ENCODE results near the gene SVOP. TPM values are rescaled to one million over a fixed set of nuclear protein-coding genes. Genes with fewer than 3 reads are reported as not detected.

SVOP gene
- total and polyA plus RNA-seq, 5 donors from 2014 or later = not detected

DNA sequence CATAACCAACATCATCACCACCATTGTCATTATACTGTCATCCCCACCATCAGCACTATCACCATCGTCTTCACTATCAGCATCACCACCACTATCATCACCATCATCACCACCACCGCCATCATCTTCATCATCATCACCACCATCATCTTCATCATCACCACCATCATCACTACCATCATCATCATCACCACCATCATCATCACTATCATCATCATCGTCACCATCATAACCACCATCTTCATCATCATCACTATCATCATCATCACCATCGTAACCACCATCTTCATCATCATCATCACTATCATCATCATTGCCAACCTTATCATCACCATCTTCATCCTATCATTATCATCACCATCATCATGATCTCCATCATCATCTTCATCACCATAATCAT, 39.0 kb downstream of the SVOP start:
- Mint-ChIP-seq H3K4me1 (no peaks in the 10 kb centered on the region), H3K4me3 (no peak overlapping the region), H3K9me3 (peaks cover 0 to 4% (median 0%) of the 10 kb centered on the region in 7 donors), H3K27ac (no peak overlapping the region), H3K27me3 (no peaks in the 10 kb centered on the region), H3K36me3 (no peaks in the 10 kb centered on the region)
- Histone ChIP-seq H3K27ac (ENCODE audit: insufficient read depth, low read length, poor library complexity, severe bottlenecking) (no peak overlapping the region), H3K4me1 (ENCODE audit: control insufficient read depth, insufficient read depth, low read length, poor library complexity, severe bottlenecking) (no peaks in the 10 kb centered on the region), H3K27me3 (ENCODE audit: control insufficient read depth, insufficient read depth, low read length) (no peaks in the 10 kb centered on the region), H3K36me3 (ENCODE audit: control insufficient read depth, insufficient read depth, low read length) (no peaks in the 10 kb centered on the region), H3K4me3 (ENCODE audit: low read depth, low read length) (no peak overlapping the region), H3K9me3 (ENCODE audit: control insufficient read depth in 2 of 2, low read length in 2 of 2) (no peaks in the 10 kb centered on the region)
- DNase-seq = no peak
- ATAC-seq (ENCODE audit: low read depth in 2 of 2) = no peak

DNA sequence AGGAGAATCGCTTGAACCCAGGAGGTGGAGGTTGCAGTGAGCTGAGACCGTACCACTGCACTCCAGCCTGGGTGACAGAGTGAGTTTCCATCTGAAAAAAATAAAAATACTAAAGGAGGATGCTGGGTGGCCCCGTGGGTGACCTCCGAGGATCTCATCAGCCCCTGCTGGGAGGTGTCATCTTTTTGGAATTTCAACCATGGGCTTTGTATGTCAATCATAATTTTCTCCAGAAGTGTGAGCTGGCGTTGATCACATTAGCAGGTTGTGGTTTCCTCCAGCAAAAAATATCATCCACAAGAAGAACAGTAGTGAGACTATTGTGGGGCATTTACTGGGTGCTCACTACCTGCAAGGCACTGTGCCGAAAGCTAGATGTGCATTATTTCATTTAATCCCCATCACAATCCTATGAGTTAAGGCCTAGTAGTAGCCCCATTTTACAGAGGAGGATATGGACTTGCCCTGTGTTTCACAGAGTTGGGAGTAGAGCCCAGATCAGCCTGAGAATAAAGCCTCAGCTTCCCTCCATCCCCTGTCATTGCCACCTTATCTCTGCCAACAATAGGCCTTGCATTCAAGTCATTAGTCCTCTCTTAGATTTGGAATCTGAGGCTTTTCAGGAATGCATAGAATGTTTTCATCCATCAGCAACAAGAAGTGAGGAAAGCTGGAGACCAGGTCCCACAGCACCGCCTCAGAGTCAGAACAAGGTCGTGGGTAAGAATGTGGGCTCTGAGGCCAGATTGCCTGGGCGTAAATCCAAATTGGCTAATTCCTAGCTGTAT, 39.8 kb downstream of the SVOP start:
- ATAC-seq (ENCODE audit: low read depth in 2 of 2) (no peak), DNase-seq (no peak)
- Histone ChIP-seq H3K27me3 (ENCODE audit: control insufficient read depth, insufficient read depth, low read length) (peaks cover 1% of the 10 kb centered on the region), H3K9me3 (ENCODE audit: control insufficient read depth in 2 of 2, low read length in 2 of 2) (no peaks in the 10 kb centered on the region), H3K36me3 (ENCODE audit: control insufficient read depth, insufficient read depth, low read length) (no peaks in the 10 kb centered on the region), H3K4me3 (ENCODE audit: low read depth, low read length) (no peak overlapping the region), H3K27ac (ENCODE audit: insufficient read depth, low read length, poor library complexity, severe bottlenecking) (no peak overlapping the region), H3K4me1 (ENCODE audit: control insufficient read depth, insufficient read depth, low read length, poor library complexity, severe bottlenecking) (no peaks in the 10 kb centered on the region)
- Mint-ChIP-seq H3K27ac (no peak overlapping the region), H3K27me3 (no peaks in the 10 kb centered on the region), H3K9me3 (peaks cover 0 to 4% (median 0%) of the 10 kb centered on the region in 7 donors), H3K4me3 (no peak overlapping the region), H3K36me3 (no peaks in the 10 kb centered on the region), H3K4me1 (no peaks in the 10 kb centered on the region)

DNA sequence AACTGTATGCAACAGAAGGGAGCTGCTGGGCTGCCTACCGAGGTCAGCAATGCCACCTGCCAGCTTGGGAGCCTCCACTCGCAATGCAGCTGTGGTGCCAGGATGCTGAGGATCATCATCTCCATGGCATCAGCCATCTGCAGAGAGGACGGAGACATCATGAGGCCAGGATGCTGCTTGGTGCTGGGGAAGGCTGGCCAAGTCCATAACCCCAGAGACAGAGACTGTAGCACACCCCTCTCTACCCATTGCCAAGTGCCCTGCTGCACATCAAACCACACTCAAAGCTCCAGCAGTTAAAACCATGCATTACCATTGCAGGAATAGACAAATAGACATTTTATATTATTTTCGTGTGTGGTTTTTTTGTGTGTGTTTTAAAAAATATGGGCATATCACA, 43.5 kb downstream of the SVOP start:
- ATAC-seq (ENCODE audit: low read depth in 2 of 2) (no peak), DNase-seq (no peak)
- Histone ChIP-seq H3K4me1 (ENCODE audit: control insufficient read depth, insufficient read depth, low read length, poor library complexity, severe bottlenecking) (no peaks in the 10 kb centered on the region), H3K27ac (ENCODE audit: insufficient read depth, low read length, poor library complexity, severe bottlenecking) (no peak overlapping the region), H3K4me3 (ENCODE audit: low read depth, low read length) (no peak overlapping the region), H3K36me3 (ENCODE audit: control insufficient read depth, insufficient read depth, low read length) (no peaks in the 10 kb centered on the region), H3K27me3 (ENCODE audit: control insufficient read depth, insufficient read depth, low read length) (peaks cover 4% of the 10 kb centered on the region), H3K9me3 (ENCODE audit: control insufficient read depth in 2 of 2, low read length in 2 of 2) (no peaks in the 10 kb centered on the region)
- Mint-ChIP-seq H3K36me3 (no peaks in the 10 kb centered on the region), H3K27me3 (peaks cover 4% of the 10 kb centered on the region), H3K9me3 (no peaks in the 10 kb centered on the region), H3K4me3 (no peak overlapping the region), H3K27ac (no peak overlapping the region), H3K4me1 (no peaks in the 10 kb centered on the region)

DNA sequence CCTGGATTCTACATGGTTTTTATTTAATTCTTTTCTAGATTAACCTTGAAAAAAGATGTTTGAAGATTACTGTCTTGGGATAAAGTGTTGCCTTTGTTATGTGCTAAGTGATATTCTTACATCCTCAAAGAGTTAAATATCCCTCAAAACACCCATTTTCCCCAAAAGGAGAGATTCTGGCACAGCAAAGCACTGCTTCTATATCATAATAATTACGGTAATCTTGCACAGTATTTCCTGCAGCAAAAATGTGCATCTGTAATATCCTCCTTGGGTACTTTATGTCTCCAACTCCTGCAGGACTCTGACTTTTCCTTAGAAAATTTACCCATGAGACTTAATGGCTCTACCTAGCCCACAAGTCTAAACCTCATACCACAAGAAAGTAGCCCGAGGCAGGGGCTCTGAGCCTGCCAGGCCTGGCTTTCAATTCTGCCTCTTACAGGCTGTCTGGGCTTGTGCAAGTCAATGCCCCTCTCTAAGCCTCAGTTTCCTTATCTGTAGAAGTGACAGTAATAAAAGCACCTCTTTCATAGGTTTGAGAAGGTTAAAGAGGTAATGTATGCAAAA, 45.8 kb downstream of the SVOP start:
- Mint-ChIP-seq H3K4me3 (no peak overlapping the region), H3K9me3 (peaks cover 0 to 1% (median 0%) of the 10 kb centered on the region in 7 donors), H3K27me3 (peaks cover 9% of the 10 kb centered on the region), H3K36me3 (no peaks in the 10 kb centered on the region), H3K4me1 (no peaks in the 10 kb centered on the region), H3K27ac (no peak overlapping the region)
- H3K36me3 ChIP-seq (ENCODE audit: control insufficient read depth, insufficient read depth, low read length) = no peaks in the 10 kb centered on the region
- no peak for ATAC-seq (ENCODE audit: low read depth in 2 of 2)
- no peak overlapping the region for H3K4me3 ChIP-seq (ENCODE audit: low read depth, low read length)
- no peaks in the 10 kb centered on the region for H3K9me3 ChIP-seq (ENCODE audit: control insufficient read depth in 2 of 2, low read length in 2 of 2)
- peaks cover 4% of the 10 kb centered on the region for H3K27me3 ChIP-seq (ENCODE audit: control insufficient read depth, insufficient read depth, low read length)
- H3K4me1 ChIP-seq (ENCODE audit: control insufficient read depth, insufficient read depth, low read length, poor library complexity, severe bottlenecking) = no peaks in the 10 kb centered on the region
- DNase-seq = no peak
- H3K27ac ChIP-seq (ENCODE audit: insufficient read depth, low read length, poor library complexity, severe bottlenecking) = no peak overlapping the region

DNA sequence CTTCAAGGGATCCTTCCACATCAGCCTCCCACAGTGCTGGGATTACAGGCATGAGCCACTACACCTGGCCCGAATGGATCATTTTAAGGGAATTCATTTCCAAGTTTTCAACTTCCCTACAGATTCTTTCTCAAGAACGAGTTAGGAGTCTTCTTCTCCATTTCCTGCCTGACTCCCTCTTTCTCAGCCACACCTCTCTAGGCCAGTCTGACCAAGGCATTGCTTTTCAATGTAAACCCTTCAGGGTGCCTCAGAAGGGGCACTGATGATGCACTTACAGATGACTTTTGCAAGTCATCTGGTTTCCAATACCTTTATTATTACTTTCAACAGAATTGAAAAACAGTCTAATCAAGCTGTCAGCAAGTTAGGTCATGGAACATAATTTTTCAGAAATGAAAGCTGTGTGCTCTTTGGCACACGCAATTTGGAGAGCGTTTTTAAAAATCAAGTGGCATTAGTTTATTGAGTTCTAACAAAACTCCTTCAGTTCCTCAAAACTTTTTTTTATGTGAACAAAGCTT, 47.2 kb downstream of the SVOP start:
- no peaks in the 10 kb centered on the region for H3K4me1 Mint-ChIP-seq
- Histone ChIP-seq H3K36me3 (ENCODE audit: control insufficient read depth, insufficient read depth, low read length) (no peaks in the 10 kb centered on the region), H3K27ac (ENCODE audit: insufficient read depth, low read length, poor library complexity, severe bottlenecking) (no peak overlapping the region), H3K4me3 (ENCODE audit: low read depth, low read length) (no peak overlapping the region), H3K9me3 (ENCODE audit: control insufficient read depth in 2 of 2, low read length in 2 of 2) (no peaks in the 10 kb centered on the region), H3K4me1 (ENCODE audit: control insufficient read depth, insufficient read depth, low read length, poor library complexity, severe bottlenecking) (no peaks in the 10 kb centered on the region), H3K27me3 (ENCODE audit: control insufficient read depth, insufficient read depth, low read length) (peaks cover 4% of the 10 kb centered on the region)
- DNase-seq = no peak
- no peaks in the 10 kb centered on the region for H3K36me3 Mint-ChIP-seq
- peaks cover 9% of the 10 kb centered on the region for H3K27me3 Mint-ChIP-seq
- peaks cover 0 to 1% (median 0%) of the 10 kb centered on the region in 7 donors for H3K9me3 Mint-ChIP-seq
- no peak overlapping the region for H3K4me3 Mint-ChIP-seq
- no peak overlapping the region for H3K27ac Mint-ChIP-seq
- ATAC-seq (ENCODE audit: low read depth in 2 of 2) = no peak

DNA sequence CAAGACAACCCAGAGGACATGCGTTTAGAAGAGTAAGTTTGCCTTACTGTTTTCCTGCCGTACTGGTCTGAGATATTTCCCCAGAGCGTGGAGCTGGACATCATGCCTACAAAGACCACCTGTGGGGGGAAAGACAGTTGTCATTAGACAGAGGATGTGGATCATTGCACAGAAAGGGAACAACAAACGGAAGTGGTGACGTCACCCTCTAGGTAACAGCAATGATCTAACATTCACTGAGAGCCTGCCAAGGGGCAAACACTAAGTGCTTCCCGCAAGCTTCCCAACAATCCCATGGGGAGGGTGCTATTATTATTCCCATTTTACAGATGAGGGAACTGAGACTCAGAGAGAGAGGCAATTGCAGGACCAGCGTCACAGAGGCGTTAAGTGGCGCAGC, 48.5 kb downstream of the SVOP start:
- H3K4me1 Mint-ChIP-seq = no peaks in the 10 kb centered on the region
- no peaks in the 10 kb centered on the region for H3K9me3 ChIP-seq (ENCODE audit: control insufficient read depth in 2 of 2, low read length in 2 of 2)
- no peaks in the 10 kb centered on the region for H3K4me1 ChIP-seq (ENCODE audit: control insufficient read depth, insufficient read depth, low read length, poor library complexity, severe bottlenecking)
- no peaks in the 10 kb centered on the region for H3K36me3 ChIP-seq (ENCODE audit: control insufficient read depth, insufficient read depth, low read length)
- H3K4me3 ChIP-seq (ENCODE audit: low read depth, low read length) = no peak overlapping the region
- H3K27me3 Mint-ChIP-seq = peaks cover 14% of the 10 kb centered on the region
- H3K27ac Mint-ChIP-seq = no peak overlapping the region
- no peaks in the 10 kb centered on the region for H3K36me3 Mint-ChIP-seq
- ATAC-seq (ENCODE audit: low read depth in 2 of 2) (no peak), DNase-seq (no peak)
- H3K27me3 ChIP-seq (ENCODE audit: control insufficient read depth, insufficient read depth, low read length) = peaks cover 4% of the 10 kb centered on the region
- no peak overlapping the region for H3K27ac ChIP-seq (ENCODE audit: insufficient read depth, low read length, poor library complexity, severe bottlenecking)
- no peak overlapping the region for H3K4me3 Mint-ChIP-seq
- peaks cover 0 to 1% (median 0%) of the 10 kb centered on the region in 7 donors for H3K9me3 Mint-ChIP-seq

DNA sequence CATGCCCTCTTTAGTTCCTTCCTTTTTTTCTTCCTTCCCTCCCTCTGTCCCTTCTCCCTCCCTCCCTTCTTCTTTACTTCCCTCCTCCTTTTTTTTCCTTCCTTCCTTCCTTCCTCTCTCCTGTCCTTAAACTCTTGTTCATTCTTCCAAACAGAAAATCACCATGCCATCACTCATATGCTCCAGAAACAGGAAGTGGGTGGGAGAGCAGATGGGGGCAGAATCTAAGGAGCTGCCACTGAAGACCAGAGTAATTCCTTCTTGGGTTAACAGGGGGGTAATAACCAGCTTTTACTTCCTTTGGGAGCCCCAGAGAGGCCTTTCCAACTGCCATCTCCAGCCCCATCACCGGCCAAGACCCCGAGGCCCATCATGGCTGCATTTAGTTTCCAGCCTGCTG, 51.2 kb downstream of the SVOP start:
- no peak for DNase-seq

More for the DNA sequence above, 51.2 kb downstream of the SVOP start:
- Mint-ChIP-seq H3K4me3 (no peak overlapping the region), H3K9me3 (peaks cover 0 to 1% (median 0%) of the 10 kb centered on the region in 7 donors), H3K27ac (no peak overlapping the region), H3K4me1 (no peaks in the 10 kb centered on the region), H3K36me3 (no peaks in the 10 kb centered on the region), H3K27me3 (peaks cover 14% of the 10 kb centered on the region)
- H3K27me3 ChIP-seq (ENCODE audit: control insufficient read depth, insufficient read depth, low read length) = peaks cover 2% of the 10 kb centered on the region
- H3K4me1 ChIP-seq (ENCODE audit: control insufficient read depth, insufficient read depth, low read length, poor library complexity, severe bottlenecking) = no peaks in the 10 kb centered on the region
- no peak overlapping the region for H3K4me3 ChIP-seq (ENCODE audit: low read depth, low read length)
- no peak overlapping the region for H3K27ac ChIP-seq (ENCODE audit: insufficient read depth, low read length, poor library complexity, severe bottlenecking)
- no peaks in the 10 kb centered on the region for H3K9me3 ChIP-seq (ENCODE audit: control insufficient read depth in 2 of 2, low read length in 2 of 2)
- no peak for ATAC-seq (ENCODE audit: low read depth in 2 of 2)
- H3K36me3 ChIP-seq (ENCODE audit: control insufficient read depth, insufficient read depth, low read length) = no peaks in the 10 kb centered on the region

Measured in CD4-positive, CD25-positive, alpha-beta regulatory T cell (primary cell).